Retinal pigment epithelial cell (primary cell): Measurements from ENCODE around the gene TMEFF2.

Source experiments
- DNase-seq: peaks from one replicate; pipeline ENCODE4 v3.0.0-alpha.2; 2010; ENCODE audit warnings: low read depth
- H3K4me3 ChIP-seq: 2 replicates; pipeline ENCODE4 v1.5.1; 2011; ENCODE audit warnings: mild to moderate bottlenecking, low read length, control low read depth, moderate library complexity
- TF ChIP-seq, protein P1 (sequence below): conservative IDR thresholded peaks from 2 replicates; pipeline ENCODE4 v1.5.1; 2011; ENCODE audit warnings: low read depth, low read length, control low read depth, inconsistent platforms

The TMEFF2 gene

DNA sequence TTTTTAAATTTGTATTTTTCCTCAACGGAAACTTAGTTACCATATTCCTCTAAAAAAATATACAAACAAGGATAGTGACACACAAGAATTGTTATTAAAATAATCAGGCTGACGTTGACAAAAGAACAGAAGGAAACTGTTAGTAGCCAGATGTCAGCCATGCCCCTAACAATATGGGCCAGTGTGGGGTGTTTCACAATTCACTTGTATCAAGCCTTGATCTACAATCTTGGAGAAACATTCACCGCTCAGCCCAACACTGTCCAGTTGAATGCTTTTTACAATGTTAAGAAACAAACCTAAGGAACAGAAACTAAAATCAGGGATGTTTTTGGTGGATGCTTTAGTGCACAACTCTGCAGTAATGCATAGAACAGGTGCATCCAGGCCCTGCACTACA lies 44.6 kb downstream of the TMEFF2 start:
- TF ChIP-seq, protein P1, sequence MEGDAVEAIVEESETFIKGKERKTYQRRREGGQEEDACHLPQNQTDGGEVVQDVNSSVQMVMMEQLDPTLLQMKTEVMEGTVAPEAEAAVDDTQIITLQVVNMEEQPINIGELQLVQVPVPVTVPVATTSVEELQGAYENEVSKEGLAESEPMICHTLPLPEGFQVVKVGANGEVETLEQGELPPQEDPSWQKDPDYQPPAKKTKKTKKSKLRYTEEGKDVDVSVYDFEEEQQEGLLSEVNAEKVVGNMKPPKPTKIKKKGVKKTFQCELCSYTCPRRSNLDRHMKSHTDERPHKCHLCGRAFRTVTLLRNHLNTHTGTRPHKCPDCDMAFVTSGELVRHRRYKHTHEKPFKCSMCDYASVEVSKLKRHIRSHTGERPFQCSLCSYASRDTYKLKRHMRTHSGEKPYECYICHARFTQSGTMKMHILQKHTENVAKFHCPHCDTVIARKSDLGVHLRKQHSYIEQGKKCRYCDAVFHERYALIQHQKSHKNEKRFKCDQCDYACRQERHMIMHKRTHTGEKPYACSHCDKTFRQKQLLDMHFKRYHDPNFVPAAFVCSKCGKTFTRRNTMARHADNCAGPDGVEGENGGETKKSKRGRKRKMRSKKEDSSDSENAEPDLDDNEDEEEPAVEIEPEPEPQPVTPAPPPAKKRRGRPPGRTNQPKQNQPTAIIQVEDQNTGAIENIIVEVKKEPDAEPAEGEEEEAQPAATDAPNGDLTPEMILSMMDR, result no peak
- DNase-seq, result no peak
- H3K4me3 ChIP-seq, result no peak overlapping the region

DNA sequence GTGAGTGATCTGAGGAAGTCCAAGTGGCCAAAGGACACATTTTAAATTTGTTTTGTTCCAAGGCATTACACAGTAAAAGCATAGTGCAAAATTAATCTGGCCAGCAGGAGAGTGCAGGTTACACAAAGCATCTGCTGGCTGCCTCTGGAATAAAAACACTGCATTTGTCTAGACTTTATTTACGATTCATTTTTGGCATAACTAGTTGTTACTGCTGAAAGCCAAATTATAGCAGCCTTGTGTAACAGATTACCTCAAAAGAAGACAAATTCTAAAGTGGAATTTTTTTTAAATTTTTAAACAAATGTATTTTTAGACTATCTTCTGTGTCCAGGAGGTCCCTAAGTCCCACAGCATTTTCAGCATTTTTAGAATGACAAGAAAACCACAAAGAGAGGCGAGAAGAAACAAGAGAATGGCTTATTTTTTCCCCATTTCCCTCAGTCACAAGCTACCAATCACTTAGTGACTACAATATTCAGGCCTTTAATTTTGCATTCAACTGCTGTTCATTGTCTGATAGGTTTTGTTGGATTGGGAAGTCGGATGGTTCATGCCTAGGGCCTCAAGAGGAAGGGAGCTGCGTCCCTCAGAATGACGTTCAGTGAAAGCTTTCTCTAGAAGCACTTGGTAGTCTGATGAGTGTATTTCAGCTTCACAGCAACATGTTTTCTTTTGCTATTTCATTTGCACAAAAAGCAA lies 46.0 kb downstream of the TMEFF2 start:
- H3K4me3 ChIP-seq, result no peak overlapping the region
- peak; percentile 48 for DNase-seq
- TF ChIP-seq, protein P1, result peak; percentile 26

DNA sequence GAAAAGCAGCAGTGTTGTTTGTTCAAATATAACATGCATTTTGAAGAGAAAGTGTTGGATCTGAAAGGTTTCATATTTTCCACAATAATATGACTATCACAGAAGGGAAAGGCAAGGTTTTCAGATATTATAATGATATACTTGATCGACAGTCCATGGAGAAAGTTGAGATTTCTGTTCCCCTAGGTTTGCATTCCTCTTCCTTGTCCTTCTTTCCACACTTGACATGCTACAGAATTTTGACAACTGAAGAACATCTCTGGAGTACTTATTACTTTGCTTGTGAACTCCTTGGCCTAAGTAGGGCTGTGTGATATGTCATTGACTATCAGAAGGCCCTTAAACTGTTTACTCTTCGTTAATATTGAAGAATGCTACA lies 46.5 kb downstream of the TMEFF2 start:
- no peak for DNase-seq
- no peak overlapping the region for H3K4me3 ChIP-seq
- TF ChIP-seq, protein P1, result no peak

DNA sequence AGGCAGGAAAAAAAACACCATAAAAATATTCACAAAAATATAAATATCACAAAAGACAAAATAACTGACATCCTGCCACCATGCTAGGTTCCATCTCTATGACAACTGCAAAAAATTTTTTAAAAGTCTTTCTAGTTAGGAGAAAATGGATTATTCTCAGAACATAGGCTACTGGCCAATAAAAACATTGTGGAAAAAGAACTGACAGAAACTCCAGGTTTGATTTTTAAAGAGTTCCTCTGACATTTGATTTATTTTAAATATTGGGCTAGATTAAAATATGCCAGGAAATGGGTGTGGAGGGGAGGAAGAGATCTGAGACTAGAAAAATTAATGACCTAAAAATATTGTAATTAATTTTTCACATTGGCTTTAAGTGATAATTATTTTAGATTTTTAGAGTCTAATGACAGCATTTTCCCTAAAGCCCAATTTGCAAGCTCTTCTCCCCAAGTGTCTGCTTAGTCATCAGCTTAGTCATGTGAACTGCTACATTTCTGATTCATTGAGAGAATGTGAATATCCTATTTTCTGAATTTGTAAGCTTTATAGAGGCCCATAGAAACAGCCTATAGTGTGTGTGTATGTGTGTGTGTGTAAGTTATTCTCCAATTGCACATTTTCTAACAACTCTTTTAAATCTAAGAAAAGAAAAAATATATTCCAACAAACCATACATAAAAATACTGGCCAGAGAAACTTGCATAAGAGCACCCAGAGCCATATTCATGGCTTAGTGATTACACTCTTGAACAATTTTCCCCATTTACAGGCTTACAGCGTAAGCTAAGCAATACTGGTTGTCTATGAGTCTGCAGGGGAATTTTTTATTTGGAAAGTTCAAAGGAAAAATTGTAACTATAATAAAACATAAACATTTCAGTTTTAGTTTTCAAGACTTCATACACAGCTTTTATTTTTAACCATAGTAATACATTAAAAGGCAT lies 48.4 kb downstream of the TMEFF2 start:
- H3K4me3 ChIP-seq, result no peak overlapping the region
- peak; percentile 37 for DNase-seq
- TF ChIP-seq, protein P1, result no peak

DNA sequence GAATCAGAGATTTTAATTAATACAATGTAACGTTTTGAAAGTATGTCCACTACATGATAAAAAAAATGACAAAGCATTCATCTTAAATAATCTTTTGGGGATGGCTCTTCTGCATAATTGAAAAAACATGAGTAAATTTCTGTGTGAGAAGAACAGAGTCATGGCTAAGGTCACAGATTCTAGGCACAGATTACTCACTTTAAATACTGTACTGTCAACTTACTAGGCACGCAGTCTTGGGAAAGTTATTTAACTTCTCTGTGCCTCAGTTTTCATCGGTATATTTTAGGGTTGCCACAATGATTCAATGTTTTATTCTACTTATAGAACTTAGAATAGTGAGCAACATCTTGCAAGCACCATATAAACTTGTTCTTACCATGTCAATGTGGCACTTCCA lies 49.2 kb downstream of the TMEFF2 start:
- no peak overlapping the region for H3K4me3 ChIP-seq
- no peak for DNase-seq
- TF ChIP-seq, protein P1, result no peak

DNA sequence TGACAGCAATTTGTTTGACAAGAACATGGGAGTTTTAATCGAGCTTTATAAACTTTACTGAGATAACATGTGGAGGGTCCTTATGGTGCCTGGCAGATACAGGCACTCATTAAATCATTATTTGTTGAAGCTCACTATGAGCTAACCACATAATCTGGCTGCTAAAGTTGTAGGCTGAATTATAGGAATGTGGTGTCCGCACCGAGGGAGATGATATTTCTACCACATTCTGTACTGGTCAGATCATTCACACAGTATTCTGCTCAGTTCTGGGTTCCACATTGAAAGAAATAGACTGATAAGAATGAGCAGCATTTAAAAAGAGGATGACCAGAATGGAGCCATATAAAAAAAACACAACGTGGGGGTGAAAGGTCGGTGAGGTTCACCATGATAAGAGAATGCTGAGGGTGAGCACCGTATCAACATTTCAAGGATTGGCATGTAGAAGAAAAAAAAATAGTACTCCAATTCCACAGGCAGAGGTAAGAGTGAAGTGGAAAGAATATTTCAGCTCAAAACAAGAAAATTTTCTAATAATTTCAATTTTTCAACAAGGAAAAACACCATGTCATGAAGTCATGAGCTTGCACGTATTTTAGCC lies 54.4 kb downstream of the TMEFF2 start:
- DNase-seq, result no peak
- no peak overlapping the region for H3K4me3 ChIP-seq
- TF ChIP-seq, protein P1, result no peak
